ENCODE data around the gene KRTAP4-2. TPM values are rescaled to one million over a fixed set of nuclear protein-coding genes. Genes with fewer than 3 reads are reported as not detected.

Gene KRTAP4-2
- total RNA-seq: not detected in 2 replicates

GRCh38 chr17:41177727-41178271 lies at the start of gene KRTAP4-2:
KRTAP4-2 (minus strand) TSS chr17:41178221; CDS start chr17:41178164, 57 bp downstream.

GRCh38 chr17:41226598-41227095 lies 48.6 kb upstream of the KRTAP4-2 start, which contains the start of gene KRTAP9-2:
KRTAP9-2 (plus strand) TSS chr17:41226648; CDS start chr17:41226655, 7 bp downstream.

GRCh38 chr17:41189837-41190318 lies 11.9 kb upstream of the KRTAP4-2 start, which contains the start of gene KRTAP9-1:
KRTAP9-1 (plus strand) TSS chr17:41189887; CDS start chr17:41189887, 0 bp downstream.

GRCh38 chr17:41184480-41184961 lies 6.5 kb upstream of the KRTAP4-2 start, which contains the start of gene KRTAP4-1:
KRTAP4-1 (minus strand) TSS chr17:41184911; CDS start chr17:41184854, 57 bp downstream.

GRCh38 chr17:41168121-41168520 lies 9.9 kb downstream of the KRTAP4-2 start, which contains the start of gene KRTAP4-3:
KRTAP4-3 (minus strand) TSS chr17:41168221; CDS start chr17:41168172, 49 bp downstream.

GRCh38 chr17:41160648-41161047 lies 17.4 kb downstream of the KRTAP4-2 start, which contains the start of gene KRTAP4-4:
KRTAP4-4 (minus strand) TSS chr17:41160748; CDS start chr17:41160691, 57 bp downstream.

GRCh38 chr17:41149652-41149985 lies 28.4 kb downstream of the KRTAP4-2 start, which contains the start of gene KRTAP4-5:
KRTAP4-5 (minus strand) TSS chr17:41149825; CDS start chr17:41149767, 58 bp downstream.

GRCh38 chr17:41140360-41141131 lies 37.5 kb downstream of the KRTAP4-2 start, which contains the start of gene KRTAP4-6:
KRTAP4-6 (minus strand) TSS chr17:41140544; CDS start chr17:41140487, 57 bp downstream.

Other genes with a start within 250 kb of the KRTAP4-2 start
- gene KRT23, start 240.6 kb downstream of the KRTAP4-2 start, total RNA-seq: 35.7 and 36.8 TPM in 2 replicates
- gene KRT39, start 211.3 kb downstream of the KRTAP4-2 start, total RNA-seq: not detected in 2 replicates
- gene KRT40, start 193.9 kb downstream of the KRTAP4-2 start, total RNA-seq: 0.07 TPM in 1 of 2 replicates, not detected in the other
- not detected in 2 replicates for gene KRTAP3-3, start 184.1 kb downstream of the KRTAP4-2 start, total RNA-seq
- gene KRTAP3-2, start 178.3 kb downstream of the KRTAP4-2 start, total RNA-seq: not detected in 2 replicates
- gene KRTAP3-1, start 169.1 kb downstream of the KRTAP4-2 start, total RNA-seq: not detected in 2 replicates
- gene KRTAP1-5, start 151.0 kb downstream of the KRTAP4-2 start, total RNA-seq: not detected in 2 replicates
- gene KRTAP1-4, start 148.0 kb downstream of the KRTAP4-2 start, total RNA-seq: not detected in 2 replicates
- gene KRTAP1-3, start 143.3 kb downstream of the KRTAP4-2 start, total RNA-seq: not detected in 2 replicates
- gene KRTAP1-1, start 136.8 kb downstream of the KRTAP4-2 start, total RNA-seq: not detected in 2 replicates
- not detected in 2 replicates for gene KRTAP2-1, start 130.9 kb downstream of the KRTAP4-2 start, total RNA-seq
- gene KRTAP2-2, start 123.0 kb downstream of the KRTAP4-2 start, total RNA-seq: not detected in 2 replicates
- gene KRTAP2-3, start 118.1 kb downstream of the KRTAP4-2 start, total RNA-seq: 0.21 and 0.84 TPM in 2 replicates
- not detected in 2 replicates for gene KRTAP2-4, start 112.3 kb downstream of the KRTAP4-2 start, total RNA-seq
- gene KRTAP4-7, start 94.1 kb downstream of the KRTAP4-2 start, total RNA-seq: not detected in 2 replicates
- gene KRTAP4-8, start 80.1 kb downstream of the KRTAP4-2 start, total RNA-seq: not detected in 2 replicates
- not detected in 2 replicates for gene KRTAP4-16, start 76.0 kb downstream of the KRTAP4-2 start, total RNA-seq
- not detected in 2 replicates for gene KRTAP4-9, start 72.8 kb downstream of the KRTAP4-2 start, total RNA-seq
- gene KRTAP4-11, start 59.8 kb downstream of the KRTAP4-2 start, total RNA-seq: not detected in 2 replicates
- not detected in 2 replicates for gene KRTAP4-12, start 54.0 kb downstream of the KRTAP4-2 start, total RNA-seq
- not detected in 2 replicates for gene KRTAP4-6, start 37.7 kb downstream of the KRTAP4-2 start, total RNA-seq
- not detected in 2 replicates for gene KRTAP4-5, start 28.4 kb downstream of the KRTAP4-2 start, total RNA-seq
- gene KRTAP4-4, start 17.5 kb downstream of the KRTAP4-2 start, total RNA-seq: not detected in 2 replicates
- gene KRTAP4-3, start 10.0 kb downstream of the KRTAP4-2 start, total RNA-seq: not detected in 2 replicates
- not detected in 2 replicates for gene KRTAP4-1, start 6.7 kb upstream of the KRTAP4-2 start, total RNA-seq
- gene KRTAP9-1, start 11.7 kb upstream of the KRTAP4-2 start, total RNA-seq: not detected in 2 replicates
- gene KRTAP9-2, start 48.4 kb upstream of the KRTAP4-2 start, total RNA-seq: not detected in 2 replicates
- not detected in 2 replicates for gene KRTAP9-3, start 54.2 kb upstream of the KRTAP4-2 start, total RNA-seq
- not detected in 2 replicates for gene KRTAP9-8, start 59.8 kb upstream of the KRTAP4-2 start, total RNA-seq
- gene KRTAP9-4, start 71.5 kb upstream of the KRTAP4-2 start, total RNA-seq: not detected in 2 replicates
- gene KRTAP9-9, start 77.2 kb upstream of the KRTAP4-2 start, total RNA-seq: not detected in 2 replicates
- not detected in 2 replicates for gene KRTAP9-6, start 87.2 kb upstream of the KRTAP4-2 start, total RNA-seq
- not detected in 2 replicates for gene KRTAP9-7, start 97.5 kb upstream of the KRTAP4-2 start, total RNA-seq
- not detected in 2 replicates for gene KRTAP29-1, start 124.6 kb upstream of the KRTAP4-2 start, total RNA-seq
- not detected in 2 replicates for gene KRTAP16-1, start 131.1 kb upstream of the KRTAP4-2 start, total RNA-seq
- gene KRTAP17-1, start 137.5 kb upstream of the KRTAP4-2 start, total RNA-seq: not detected in 2 replicates
- gene KRT33A, start 172.6 kb upstream of the KRTAP4-2 start, total RNA-seq: 0.35 TPM in 1 of 2 replicates, not detected in the other
- not detected in 2 replicates for gene KRT33B, start 191.6 kb upstream of the KRTAP4-2 start, total RNA-seq
- 0.35 TPM in 1 of 2 replicates, not detected in the other for gene KRT34, start 204.1 kb upstream of the KRTAP4-2 start, total RNA-seq
- 0.05 and 0.28 TPM in 2 replicates for gene KRT31, start 219.4 kb upstream of the KRTAP4-2 start, total RNA-seq
- not detected in 2 replicates for gene KRT37, start 246.4 kb upstream of the KRTAP4-2 start, total RNA-seq

All from airway epithelial cell (primary cell).